Astrocyte (in vitro differentiated cells and primary cell): Measurements from ENCODE around the gene LARP6. TPM values are rescaled to one million over a fixed set of nuclear protein-coding genes. Genes with fewer than 3 reads are reported as not detected.

Experiments
- DNase-seq: peaks from one replicate; pipeline ENCODE4 v3.0.0-alpha.2; 2010; ENCODE audit warnings: low read depth
- FAIRE-seq: peaks from 2 replicates; lab custom pipeline; 2011; peaks lifted over from hg19 to GRCh38; lab: Jason Lieb, UNC
- H2AFZ ChIP-seq: 2 replicates; pipeline ENCODE4 v1.6.0; 2012; ENCODE audit warnings: low read depth, low read length, inconsistent platforms
- H3K27ac ChIP-seq: 2 replicates; pipeline ENCODE4 v1.5.1; 2011; ENCODE audit warnings: low read depth, low read length, inconsistent platforms
- H3K27me3 ChIP-seq: 2 replicates; pipeline ENCODE4 v1.6.0; 2011; ENCODE audit warnings: low read length, inconsistent platforms; ENCODE audit not compliant: insufficient read depth
- H3K36me3 ChIP-seq: 2 replicates; pipeline ENCODE4 v1.5.1; 2011; ENCODE audit warnings: low read length, inconsistent platforms; ENCODE audit not compliant: insufficient read depth
- H3K4me1 ChIP-seq: 2 replicates; pipeline ENCODE4 v1.5.1; 2011; ENCODE audit warnings: low read length, inconsistent platforms; ENCODE audit not compliant: insufficient read depth
- H3K4me2 ChIP-seq: 2 replicates; pipeline ENCODE4 v1.6.0; 2012; ENCODE audit warnings: low read length, inconsistent platforms
- H3K4me3 ChIP-seq: 2 replicates; pipeline ENCODE4 v1.5.1; 2011; ENCODE audit warnings: low read depth, mild to moderate bottlenecking, low read length, inconsistent platforms; ENCODE audit not compliant: insufficient read depth
- H3K79me2 ChIP-seq: 2 replicates; pipeline ENCODE4 v1.6.0; 2012; ENCODE audit warnings: mild to moderate bottlenecking, low read length, inconsistent platforms; ENCODE audit not compliant: insufficient read depth
- H3K9ac ChIP-seq: 2 replicates; pipeline ENCODE4 v1.6.0; 2012; ENCODE audit warnings: mild to moderate bottlenecking, low read length, inconsistent platforms
- H3K9me3 ChIP-seq: 2 replicates; pipeline ENCODE4 v1.5.1; 2012; ENCODE audit warnings: low read depth, mild to moderate bottlenecking, low read length, inconsistent platforms; ENCODE audit not compliant: insufficient read depth
- H4K20me1 ChIP-seq: 2 replicates; pipeline ENCODE4 v1.6.0; 2012; ENCODE audit warnings: low read length, inconsistent platforms; ENCODE audit not compliant: insufficient read depth
- H3K27ac Mint-ChIP-seq: one replicate; pipeline ENCODE4 v1.8.0; 2021; ENCODE audit warnings: mild to moderate bottlenecking, mixed read lengths; ENCODE audit not compliant: unreplicated experiment
- H3K27me3 Mint-ChIP-seq: one replicate; pipeline ENCODE4 v1.8.0; 2021; ENCODE audit warnings: low read depth, mixed read lengths; ENCODE audit not compliant: unreplicated experiment
- H3K36me3 Mint-ChIP-seq: one replicate; pipeline ENCODE4 v1.8.0; 2021; ENCODE audit warnings: low read depth, mixed read lengths; ENCODE audit not compliant: unreplicated experiment
- H3K4me1 Mint-ChIP-seq: one replicate; pipeline ENCODE4 v1.8.0; 2021; ENCODE audit warnings: low read depth, mixed read lengths; ENCODE audit not compliant: unreplicated experiment
- H3K4me3 Mint-ChIP-seq: one replicate; pipeline ENCODE4 v1.8.0; 2021; ENCODE audit warnings: mild to moderate bottlenecking, moderate library complexity, mixed read lengths; ENCODE audit not compliant: unreplicated experiment
- H3K9me3 Mint-ChIP-seq: one replicate; pipeline ENCODE4 v1.8.0; 2021; ENCODE audit warnings: mild to moderate bottlenecking, mixed read lengths; ENCODE audit not compliant: unreplicated experiment
- CTCF ChIP-seq: IDR thresholded peaks from 2 replicates; pipeline ENCODE4 v1.5.1; 2011; ENCODE audit warnings: low read depth, mild to moderate bottlenecking, inconsistent platforms, low read length, moderate library complexity; ENCODE audit not compliant: insufficient read depth
- EZH2 ChIP-seq: IDR thresholded peaks from 2 replicates; pipeline ENCODE4 v1.6.1; 2012; ENCODE audit warnings: mild to moderate bottlenecking, low read length, inconsistent platforms; ENCODE audit not compliant: insufficient read depth
- total RNA-seq: library from RNA; stranded (reverse); gene quantifications from 2 replicates; pipeline ENCODE4 v1.2.1, GENCODE V29; 2021

Gene LARP6
- total RNA-seq, 1 donor from 2014 or later = 61.5 TPM

- no peak for TF ChIP-seq CTCF
- TF ChIP-seq EZH2 = no peak
- H3K27ac Mint-ChIP-seq = peak overlapping the region; percentile 97
- H3K4me3 ChIP-seq = peak overlapping the region; percentile 91
- peaks cover 19% of the 10 kb centered on the region for H3K36me3 Mint-ChIP-seq
- H3K27me3 Mint-ChIP-seq = no peaks in the 10 kb centered on the region
- FAIRE-seq (no peak), DNase-seq (peak; percentile 54)
- peak overlapping the region; percentile 99 for H3K4me2 ChIP-seq
- peaks cover 16% of the 10 kb centered on the region for H3K36me3 ChIP-seq
- peaks cover 49% of the 10 kb centered on the region for H3K79me2 ChIP-seq
- H3K9me3 Mint-ChIP-seq = no peaks in the 10 kb centered on the region
- H3K4me1 ChIP-seq = peaks cover 47% of the 10 kb centered on the region
- peaks cover 23% of the 10 kb centered on the region for H4K20me1 ChIP-seq
- H2AFZ ChIP-seq = peak overlapping the region; percentile 73
- H3K4me3 Mint-ChIP-seq = peak overlapping the region; percentile 94
- H3K27ac ChIP-seq = peak overlapping the region; percentile 96
- H3K9ac ChIP-seq = peak overlapping the region; percentile 98
- peaks cover 36% of the 10 kb centered on the region for H3K4me1 Mint-ChIP-seq
- H3K9me3 ChIP-seq = no peaks in the 10 kb centered on the region
- H3K27me3 ChIP-seq = no peaks in the 10 kb centered on the region
These were observed 1.2 kb downstream of the LARP6 start for GRCh38 chr15:70852501-70853317.

GRCh38 chr15:70851889-70852288 is 2.1 kb downstream of the LARP6 start:
- peak overlapping the region; percentile 14 for H3K4me3 ChIP-seq
- H3K9me3 Mint-ChIP-seq = no peaks in the 10 kb centered on the region
- peaks cover 30% of the 10 kb centered on the region for H3K4me1 Mint-ChIP-seq
- no peaks in the 10 kb centered on the region for H3K27me3 ChIP-seq
- no peak for DNase-seq
- H3K27ac Mint-ChIP-seq = peak overlapping the region; percentile 97
- H3K9me3 ChIP-seq = no peaks in the 10 kb centered on the region
- TF ChIP-seq EZH2 (no peak), CTCF (no peak)
- H3K36me3 Mint-ChIP-seq = peaks cover 22% of the 10 kb centered on the region
- peaks cover 23% of the 10 kb centered on the region for H4K20me1 ChIP-seq
- H3K9ac ChIP-seq = peak overlapping the region; percentile 98
- peaks cover 39% of the 10 kb centered on the region for H3K4me1 ChIP-seq
- H3K79me2 ChIP-seq = peaks cover 51% of the 10 kb centered on the region
- H3K36me3 ChIP-seq = peaks cover 16% of the 10 kb centered on the region
- H3K4me3 Mint-ChIP-seq = peak overlapping the region; percentile 94
- no peak for FAIRE-seq
- peak overlapping the region; percentile 99 for H3K4me2 ChIP-seq
- H3K27me3 Mint-ChIP-seq = no peaks in the 10 kb centered on the region
- peak overlapping the region; percentile 96 for H3K27ac ChIP-seq
- no peak overlapping the region for H2AFZ ChIP-seq
